ENCODE data around the gene NID1.

GRCh38 chr1:236030534-236030933 lies 34.4 kb downstream of the NID1 start:
- TF ChIP-seq ZNF274 (IDR thresholded peaks at IDR 0.05; ENCODE audit: low read depth, low read length) (no peak), YY1 (IDR thresholded peaks at IDR 0.05; ENCODE audit: insufficient read depth, insufficient read length) (no peak)

All from NT2/D1 (cell line).